Endothelial cell of umbilical vein (primary cell): Measurements from ENCODE around the gene SVEP1. TPM values are rescaled to one million over a fixed set of nuclear protein-coding genes. Genes with fewer than 3 reads are reported as not detected.

ENCODE experiments used
- BruUV-seq: library from RNA; stranded (reverse); fragments of 400-500 nt; replicated peaks from 2 replicates; lab custom pipeline; 2021; lab: Mats Ljungman, UMichigan
- CTCF ChIA-PET: fragments of 300-600, 350-600 bp; sonication (Branson Sonifier 250); formaldehyde crosslinking; loops from one replicate; lab custom pipeline; 2021; ENCODE audit warnings: antibody characterized with exemption, inconsistent platforms; lab: Charles Lee
- POLR2A ChIA-PET: fragments of 300-600, 350-600 bp; sonication (Branson Sonifier 250); formaldehyde crosslinking; loops from one replicate; lab custom pipeline; 2021; ENCODE audit warnings: antibody characterized with exemption, inconsistent platforms; lab: Charles Lee
- DNase-seq: peaks from one replicate; pipeline ENCODE4 v3.0.0-alpha.2; 2011; ENCODE audit warnings: low read depth, low spot score
- FAIRE-seq: peaks from 2 replicates; lab custom pipeline; 2011; peaks lifted over from hg19 to GRCh38; lab: Jason Lieb, UNC
- H2AFZ ChIP-seq: 2 replicates; pipeline ENCODE4 v1.6.0; 2012; ENCODE audit warnings: low read depth, low read length, control low read depth, inconsistent platforms
- H3K27ac ChIP-seq: 2 replicates; pipeline ENCODE4 v1.5.1; 2011; ENCODE audit warnings: low read depth, mild to moderate bottlenecking, control low read depth, low read length, moderate library complexity; ENCODE audit not compliant: insufficient read depth
- H3K27me3 ChIP-seq, 2 experiments: 2 replicates each; pipeline versions ENCODE4 v1.6.0 to v1.6.1; 2011; ENCODE audit warnings: low read length in 2 of 2, mixed read lengths in 1 of 2; ENCODE audit not compliant: control insufficient read depth in 2 of 2, insufficient read depth in 2 of 2
- H3K36me3 ChIP-seq, 2 experiments: 2 replicates in 1 of 2; 3 replicates in 1 of 2; pipeline ENCODE4 v1.5.1; 2011; ENCODE audit warnings: low read length in 2 of 2, mild to moderate bottlenecking in 1 of 2, moderate library complexity in 1 of 2; ENCODE audit not compliant: control insufficient read depth in 2 of 2, insufficient read depth in 2 of 2; ENCODE audit errors: extremely low read depth in 1 of 2
- H3K4me1 ChIP-seq: 3 replicates; pipeline ENCODE4 v1.5.1; 2011; ENCODE audit warnings: mild to moderate bottlenecking, low read length; ENCODE audit not compliant: control insufficient read depth, insufficient read depth; ENCODE audit errors: extremely low read depth
- H3K4me2 ChIP-seq: 2 replicates; pipeline ENCODE4 v1.6.1; 2011; ENCODE audit warnings: low read length, control low read depth, mixed read lengths; ENCODE audit not compliant: insufficient read depth
- H3K4me3 ChIP-seq, 3 experiments: fragments of 200-600 bp in 1 of 3; sonication (generic), shearing (Covaris generic) in 1 of 3; replicated peaks in 1 of 3; 2 replicates each; pipeline ENCODE4 v1.5.1; 2011 to 2016; ENCODE audit warnings: control low read depth in 3 of 3, low read length in 3 of 3, mild to moderate bottlenecking in 2 of 3, inconsistent platforms in 1 of 3, low read depth in 1 of 3, moderate library complexity in 1 of 3; ENCODE audit not compliant: insufficient read depth in 1 of 3
- H3K79me2 ChIP-seq: 2 replicates; pipeline ENCODE4 v1.6.0; 2012; ENCODE audit warnings: low read length, inconsistent platforms; ENCODE audit not compliant: control insufficient read depth, insufficient read depth
- H3K9ac ChIP-seq: replicated peaks from 2 replicates; pipeline ENCODE3; 2011; ENCODE audit warnings: low read length, control low read depth; ENCODE audit not compliant: insufficient read depth; ENCODE audit errors: extremely low read depth
- H3K9me1 ChIP-seq: replicated peaks from 3 replicates; pipeline ENCODE4 v1.6.0; 2011; ENCODE audit warnings: mild to moderate bottlenecking, low read length; ENCODE audit not compliant: control insufficient read depth, insufficient read depth; ENCODE audit errors: extremely low read depth
- H3K9me3 ChIP-seq: replicated peaks from 2 replicates; pipeline ENCODE4 v1.5.1; 2012; ENCODE audit warnings: low read length, inconsistent platforms; ENCODE audit not compliant: control insufficient read depth, insufficient read depth
- H4K20me1 ChIP-seq: replicated peaks from 2 replicates; pipeline ENCODE3; 2011; ENCODE audit warnings: mild to moderate bottlenecking, low read length; ENCODE audit not compliant: control insufficient read depth, insufficient read depth; ENCODE audit errors: extremely low read depth
- EZH2 ChIP-seq: IDR thresholded peaks from 2 replicates; pipeline ENCODE4 v1.6.1; 2012; ENCODE audit warnings: borderline replicate concordance, low read depth, mild to moderate bottlenecking, moderate library complexity, low read length, inconsistent platforms; ENCODE audit not compliant: severe bottlenecking
- FOS ChIP-seq: IDR thresholded peaks from 2 replicates; pipeline ENCODE4 v1.6.1; 2011; ENCODE audit warnings: mild to moderate bottlenecking, low read length, moderate library complexity, borderline replicate concordance; ENCODE audit not compliant: insufficient read depth
- GATA2 ChIP-seq: IDR thresholded peaks from 2 replicates; pipeline ENCODE4 v1.7.0; 2011; ENCODE audit warnings: low read depth, mild to moderate bottlenecking, moderate library complexity, mixed read lengths, low read length; ENCODE audit not compliant: insufficient read length, insufficient read depth
- JUN ChIP-seq: IDR thresholded peaks from 2 replicates; pipeline ENCODE4 v1.6.1; 2011; ENCODE audit warnings: borderline replicate concordance, low read depth; ENCODE audit not compliant: insufficient read length, insufficient read depth
- MYC ChIP-seq: IDR thresholded peaks from one replicate; pipeline ENCODE4 v1.6.1; 2011; ENCODE audit warnings: mild to moderate bottlenecking, low read depth, low read length
- POLR2A ChIP-seq: IDR thresholded peaks from 2 replicates; pipeline ENCODE4 v1.6.1; 2012; ENCODE audit warnings: low read depth, mild to moderate bottlenecking, control low read depth, low read length
- POLR2AphosphoS5 ChIP-seq: IDR thresholded peaks from 2 replicates; pipeline ENCODE4 v1.6.1; 2012; ENCODE audit warnings: low read depth, mild to moderate bottlenecking, control low read depth, low read length, moderate library complexity; ENCODE audit not compliant: insufficient read depth
- dilution Hi-C: fragments of 300-500 bp; cut with MboI; formaldehyde crosslinking; loops from one replicate; pipeline ENCODE4 v1.15.0; 2019; ENCODE audit warnings: low sequenced_read_pairs; ENCODE audit not compliant: extremely low pct_ligation_motif_present
- intact Hi-C: fragments of 100-400 bp; cut with micrococcal nuclease; formaldehyde crosslinking; loops from one replicate; pipeline ENCODE4 v1.10.0; 2022
- polyA plus RNA-seq, 4 experiments: library from polyadenylated mRNA; depleted of rRNA in 3 of 4; stranded (reverse) in 3 of 4; unstranded in 1 of 4; fragments of >200 nt; gene quantifications; 2 replicates each; pipeline versions ENCODE4 v1.2.1 to v1.2.3, GENCODE V29; 2011 to 2012; ENCODE audit warnings: missing spikeins in 1 of 4
- total RNA-seq: library from RNA; stranded (reverse); gene quantifications from 2 replicates; pipeline ENCODE4 v1.2.3, GENCODE V29; 2021
- TF ChIP-seq, protein P1 (sequence below), 2 donors: IDR thresholded peaks; 1 replicate in 1 of 2; 2 replicates in 1 of 2; pipeline ENCODE4 v1.5.1; 2011; ENCODE audit warnings: low read length in 2 of 2, mild to moderate bottlenecking in 2 of 2, moderate library complexity in 2 of 2, control low read depth in 1 of 2, inconsistent platforms in 1 of 2, low read depth in 1 of 2; ENCODE audit not compliant: insufficient read depth in 1 of 2; ENCODE audit errors: extremely low read depth in 1 of 2
- TF ChIP-seq, protein P2 (sequence below): IDR thresholded peaks from 2 replicates; pipeline ENCODE4 v1.6.1; 2011; ENCODE audit not compliant: insufficient read depth, insufficient read length

The SVEP1 gene
- total and polyA plus RNA-seq, 2 donors (not counting 3 experiments of a cell fraction or from before 2014, with no cell fraction given): 0.04 to 0.29 TPM

DNA sequence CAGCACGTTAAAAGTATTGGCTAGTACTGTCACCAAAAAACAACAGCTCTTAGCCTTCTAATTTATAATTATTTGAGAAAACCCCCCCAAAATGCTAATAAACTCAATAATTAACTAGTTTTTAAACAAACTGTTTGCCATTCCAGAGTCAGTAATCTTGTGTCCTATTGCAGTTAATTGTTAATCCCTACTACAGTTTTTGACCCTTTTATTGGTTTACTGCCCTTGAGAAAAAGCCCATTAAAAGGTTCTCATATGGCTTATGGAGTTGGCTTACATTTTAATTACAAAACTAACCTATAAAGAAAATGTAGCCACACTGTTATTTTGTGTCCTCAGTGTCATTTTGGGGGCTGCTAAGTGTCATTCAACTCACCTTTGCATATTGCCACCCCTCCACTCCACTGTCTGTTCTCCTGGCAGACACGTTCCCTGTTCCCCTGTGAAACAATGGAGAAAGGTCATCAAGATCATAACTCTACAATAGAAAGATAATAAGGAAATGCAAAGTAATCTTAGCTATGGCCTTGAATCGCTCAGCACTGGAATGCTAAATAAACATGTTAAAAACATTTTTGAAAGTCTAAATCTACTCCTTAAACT lies 190.3 kb downstream of the SVEP1 start:
- Histone ChIP-seq H2AFZ (no peak overlapping the region), H3K27ac (no peak overlapping the region), H4K20me1 (no peaks in the 10 kb centered on the region), H3K9ac (no peak overlapping the region), H3K4me3 (no peak overlapping the region), H3K27me3 (no peaks in the 10 kb centered on the region), H3K79me2 (no peaks in the 10 kb centered on the region), H3K9me3 (no peaks in the 10 kb centered on the region), H3K36me3 (no peaks in the 10 kb centered on the region), H3K4me1 (no peaks in the 10 kb centered on the region), H3K9me1 (no peaks in the 10 kb centered on the region), H3K4me2 (no peak overlapping the region)
- FAIRE-seq (no peak), DNase-seq (no peak)
- no TSS peak for BruUV-seq
- intact Hi-C loops: no loop called here
- no peak for TF ChIP-seq EZH2
- TF ChIP-seq, protein P1, sequence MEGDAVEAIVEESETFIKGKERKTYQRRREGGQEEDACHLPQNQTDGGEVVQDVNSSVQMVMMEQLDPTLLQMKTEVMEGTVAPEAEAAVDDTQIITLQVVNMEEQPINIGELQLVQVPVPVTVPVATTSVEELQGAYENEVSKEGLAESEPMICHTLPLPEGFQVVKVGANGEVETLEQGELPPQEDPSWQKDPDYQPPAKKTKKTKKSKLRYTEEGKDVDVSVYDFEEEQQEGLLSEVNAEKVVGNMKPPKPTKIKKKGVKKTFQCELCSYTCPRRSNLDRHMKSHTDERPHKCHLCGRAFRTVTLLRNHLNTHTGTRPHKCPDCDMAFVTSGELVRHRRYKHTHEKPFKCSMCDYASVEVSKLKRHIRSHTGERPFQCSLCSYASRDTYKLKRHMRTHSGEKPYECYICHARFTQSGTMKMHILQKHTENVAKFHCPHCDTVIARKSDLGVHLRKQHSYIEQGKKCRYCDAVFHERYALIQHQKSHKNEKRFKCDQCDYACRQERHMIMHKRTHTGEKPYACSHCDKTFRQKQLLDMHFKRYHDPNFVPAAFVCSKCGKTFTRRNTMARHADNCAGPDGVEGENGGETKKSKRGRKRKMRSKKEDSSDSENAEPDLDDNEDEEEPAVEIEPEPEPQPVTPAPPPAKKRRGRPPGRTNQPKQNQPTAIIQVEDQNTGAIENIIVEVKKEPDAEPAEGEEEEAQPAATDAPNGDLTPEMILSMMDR (IDR thresholded peaks at IDR 0.05; ENCODE audit: extremely low read depth in 1 of 2, insufficient read depth in 1 of 2, low read depth in 1 of 2, low read length in 2 of 2): no peak
- TF ChIP-seq, protein P2, sequence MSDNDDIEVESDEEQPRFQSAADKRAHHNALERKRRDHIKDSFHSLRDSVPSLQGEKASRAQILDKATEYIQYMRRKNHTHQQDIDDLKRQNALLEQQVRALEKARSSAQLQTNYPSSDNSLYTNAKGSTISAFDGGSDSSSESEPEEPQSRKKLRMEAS: no peak
- no peak for TF ChIP-seq POLR2AphosphoS5
- TF ChIP-seq GATA2: no peak
- no peak for TF ChIP-seq POLR2A
- no peak for TF ChIP-seq FOS
- TF ChIP-seq MYC: no peak
- no peak for TF ChIP-seq JUN
- ChIA-PET POLR2A (no interaction called here), CTCF (no interaction called here)
- dilution Hi-C loops: no loop called here
